Fibroblast of pulmonary artery (primary cell): ENCODE data around the gene RNFT2.
A peak's percentile ranks its signal among the peaks of the same experiment; 100 is the strongest.

Experiments used
- DNase-seq: peaks from one replicate; pipeline ENCODE4 v3.0.0-alpha.2; 2010; ENCODE audit warnings: low read depth
- H3K4me3 ChIP-seq: replicated peaks from 2 replicates; pipeline ENCODE4 v1.5.1; 2011; ENCODE audit warnings: low read depth, mild to moderate bottlenecking, control low read depth, low read length, moderate library complexity
- TF ChIP-seq, protein P1 (sequence below): IDR thresholded peaks from 2 replicates; pipeline ENCODE4 v1.5.1; 2011; ENCODE audit warnings: mild to moderate bottlenecking, control low read depth, low read length, inconsistent platforms; ENCODE audit errors: missing control alignments

The RNFT2 gene

DNA sequence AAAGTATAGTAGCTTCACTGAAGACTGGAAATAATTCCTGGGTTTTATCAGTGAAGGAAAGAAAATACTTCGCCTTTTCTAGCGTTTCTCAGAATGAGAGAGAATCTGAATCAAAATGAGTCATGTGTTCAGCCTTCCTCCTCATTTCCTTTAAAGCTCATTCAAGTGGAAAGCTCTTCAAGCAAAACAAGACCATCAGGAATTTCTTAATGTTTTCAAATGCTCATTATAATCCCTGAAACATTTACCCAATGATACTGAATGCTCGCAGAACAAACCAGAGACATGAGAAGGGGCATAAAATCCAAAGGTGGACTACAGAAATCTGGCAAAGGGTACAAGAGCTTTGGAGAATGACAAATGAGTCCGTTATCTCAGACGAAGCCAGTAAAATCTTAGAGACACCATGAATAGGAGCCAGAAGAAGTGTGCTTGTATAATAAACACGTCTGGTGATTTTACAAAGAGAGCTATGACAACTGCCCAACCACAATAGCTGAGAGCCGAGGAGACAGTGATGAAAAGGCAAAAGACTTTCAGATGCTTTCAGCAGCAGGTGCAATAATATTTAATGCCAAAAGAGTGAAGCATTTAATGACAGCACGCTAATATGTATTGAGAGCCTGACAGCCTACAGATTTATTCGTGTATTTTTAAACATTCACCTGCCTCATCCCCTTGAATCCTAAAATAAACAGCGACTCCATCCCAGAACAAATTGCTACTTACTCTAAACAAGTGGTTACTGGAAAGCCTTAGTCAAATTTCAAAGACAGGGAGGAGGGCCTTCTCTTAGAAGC, 19.3 kb upstream of the RNFT2 start:
- TF ChIP-seq, protein P1, sequence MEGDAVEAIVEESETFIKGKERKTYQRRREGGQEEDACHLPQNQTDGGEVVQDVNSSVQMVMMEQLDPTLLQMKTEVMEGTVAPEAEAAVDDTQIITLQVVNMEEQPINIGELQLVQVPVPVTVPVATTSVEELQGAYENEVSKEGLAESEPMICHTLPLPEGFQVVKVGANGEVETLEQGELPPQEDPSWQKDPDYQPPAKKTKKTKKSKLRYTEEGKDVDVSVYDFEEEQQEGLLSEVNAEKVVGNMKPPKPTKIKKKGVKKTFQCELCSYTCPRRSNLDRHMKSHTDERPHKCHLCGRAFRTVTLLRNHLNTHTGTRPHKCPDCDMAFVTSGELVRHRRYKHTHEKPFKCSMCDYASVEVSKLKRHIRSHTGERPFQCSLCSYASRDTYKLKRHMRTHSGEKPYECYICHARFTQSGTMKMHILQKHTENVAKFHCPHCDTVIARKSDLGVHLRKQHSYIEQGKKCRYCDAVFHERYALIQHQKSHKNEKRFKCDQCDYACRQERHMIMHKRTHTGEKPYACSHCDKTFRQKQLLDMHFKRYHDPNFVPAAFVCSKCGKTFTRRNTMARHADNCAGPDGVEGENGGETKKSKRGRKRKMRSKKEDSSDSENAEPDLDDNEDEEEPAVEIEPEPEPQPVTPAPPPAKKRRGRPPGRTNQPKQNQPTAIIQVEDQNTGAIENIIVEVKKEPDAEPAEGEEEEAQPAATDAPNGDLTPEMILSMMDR = no peak
- H3K4me3 ChIP-seq = no peak overlapping the region

DNA sequence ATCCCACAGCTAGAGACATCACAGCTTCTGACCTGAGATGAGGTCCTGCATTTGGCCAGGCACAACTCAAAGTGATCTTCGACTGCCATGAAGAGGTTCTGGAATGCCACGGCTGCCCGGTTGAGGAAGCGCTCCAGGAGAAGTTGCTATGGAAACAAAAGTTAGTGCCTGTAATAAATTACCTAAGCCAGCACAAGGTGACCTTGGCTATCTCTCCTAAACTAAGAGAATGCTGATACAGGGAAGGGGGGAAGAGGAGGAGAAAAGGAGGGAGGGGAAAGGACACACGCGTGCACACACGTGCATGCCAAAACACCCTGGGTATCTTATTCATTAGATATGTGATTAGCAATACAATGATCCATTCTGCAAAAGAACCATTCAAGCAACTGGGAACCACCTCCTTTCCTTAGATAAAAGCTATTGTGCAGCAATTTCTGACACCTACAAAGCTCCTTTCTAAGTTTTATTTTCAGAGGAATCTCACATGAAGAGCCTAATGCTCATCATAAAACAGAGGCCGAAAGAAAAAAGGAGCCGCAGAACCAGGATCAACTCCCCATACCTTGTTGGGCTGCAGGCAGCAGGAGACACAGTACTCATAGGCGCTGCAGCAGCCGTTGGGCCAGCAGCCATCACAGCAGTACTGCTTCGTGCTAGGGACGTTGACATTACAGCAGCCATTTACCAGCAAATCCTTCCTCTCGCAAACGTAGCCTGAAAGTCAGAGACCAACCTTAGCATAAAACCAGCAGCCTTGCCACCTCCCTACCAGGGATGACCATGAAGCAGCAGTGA, 18.2 kb upstream of the RNFT2 start:
- DNase-seq = no peak
- no peak overlapping the region for H3K4me3 ChIP-seq
- TF ChIP-seq, protein P1 = no peak

More for the DNA sequence above, 19.3 kb upstream of the RNFT2 start:
- DNase-seq = peak; percentile 53

DNA sequence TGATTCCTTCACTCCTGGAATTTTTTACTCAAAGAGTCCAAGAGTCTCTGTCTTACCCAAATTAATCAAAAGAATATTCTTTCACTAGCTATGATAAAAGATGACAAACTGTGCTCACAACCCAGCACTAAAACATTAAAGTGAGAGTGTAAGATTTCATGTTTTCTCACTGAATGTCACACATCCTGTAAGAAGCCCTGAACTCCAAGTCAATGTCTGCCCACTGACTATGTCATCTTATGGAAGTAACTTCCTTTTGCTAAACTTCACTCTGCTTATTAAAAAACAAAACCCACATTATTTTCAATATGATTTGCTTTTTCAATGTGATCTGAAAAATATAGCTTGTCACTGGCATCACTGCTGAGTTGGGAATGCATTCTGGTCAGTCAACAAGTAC, 15.9 kb upstream of the RNFT2 start:
- no peak overlapping the region for H3K4me3 ChIP-seq
- TF ChIP-seq, protein P1 = no peak
- DNase-seq = no peak

DNA sequence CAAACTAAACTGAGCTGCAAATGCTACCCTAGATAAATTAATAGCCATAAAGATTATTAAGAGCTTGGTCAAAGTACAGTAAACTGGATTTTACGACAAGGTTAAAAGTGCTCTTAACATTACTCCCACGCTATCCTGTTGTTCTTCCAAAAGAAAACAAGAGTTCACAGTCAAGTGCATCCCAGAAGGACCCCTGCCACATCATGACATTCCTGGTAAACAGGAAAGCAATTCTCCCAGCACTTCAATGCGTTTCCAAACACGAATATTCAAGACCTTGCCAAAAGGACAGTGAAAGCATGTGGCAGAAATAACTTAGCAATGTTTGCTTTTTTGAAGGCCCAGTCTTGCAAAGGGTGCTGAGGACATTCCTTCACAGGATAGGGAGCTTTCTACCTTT, 11.4 kb upstream of the RNFT2 start:
- H3K4me3 ChIP-seq = no peak overlapping the region
- peak; percentile 39 for DNase-seq

DNA sequence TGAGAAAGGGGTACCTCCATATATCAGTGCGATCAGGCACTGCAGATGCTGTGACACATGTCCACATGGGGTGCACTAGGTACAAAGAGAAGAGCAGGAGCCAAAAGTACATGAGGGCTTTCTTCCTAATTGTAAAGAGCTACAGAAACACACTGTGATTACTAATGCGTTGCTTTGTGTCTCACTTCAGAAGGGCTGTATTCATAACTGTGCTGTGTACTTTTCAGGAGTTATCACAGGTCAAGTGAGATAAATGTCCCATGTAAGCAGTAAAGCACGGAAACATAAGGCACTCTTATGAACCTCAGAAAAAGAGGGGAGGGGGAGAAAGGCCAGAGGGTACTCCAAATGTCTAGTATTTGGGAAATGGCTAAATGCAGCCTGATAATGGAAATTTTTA, 10.9 kb upstream of the RNFT2 start:
- no peak overlapping the region for H3K4me3 ChIP-seq
- no peak for DNase-seq
- TF ChIP-seq, protein P1 = no peak

More for the DNA sequence above, 11.4 kb upstream of the RNFT2 start:
- TF ChIP-seq, protein P1 = no peak

DNA sequence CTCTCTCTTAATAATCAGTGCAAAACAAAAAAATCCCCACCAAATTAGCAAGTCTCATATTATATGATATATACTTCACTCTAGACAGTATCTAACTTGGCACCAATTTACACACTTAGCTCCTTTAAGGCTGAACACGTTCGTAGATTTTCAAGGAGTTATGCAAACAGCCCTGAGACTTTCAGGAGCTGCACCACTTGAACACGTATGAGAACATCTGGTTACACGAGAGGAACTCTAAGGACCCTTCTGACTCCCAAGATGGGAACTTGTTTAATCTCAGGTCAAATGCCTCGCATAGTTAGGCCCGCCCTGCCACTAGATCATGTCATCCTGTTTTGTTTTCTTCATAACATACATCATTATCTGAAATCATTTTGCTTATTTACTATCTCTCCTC, 10.2 kb upstream of the RNFT2 start:
- no peak for DNase-seq
- H3K4me3 ChIP-seq = no peak overlapping the region
- TF ChIP-seq, protein P1 = no peak
